Measurements from ENCODE around the gene ADNP.

The ADNP gene

DNA sequence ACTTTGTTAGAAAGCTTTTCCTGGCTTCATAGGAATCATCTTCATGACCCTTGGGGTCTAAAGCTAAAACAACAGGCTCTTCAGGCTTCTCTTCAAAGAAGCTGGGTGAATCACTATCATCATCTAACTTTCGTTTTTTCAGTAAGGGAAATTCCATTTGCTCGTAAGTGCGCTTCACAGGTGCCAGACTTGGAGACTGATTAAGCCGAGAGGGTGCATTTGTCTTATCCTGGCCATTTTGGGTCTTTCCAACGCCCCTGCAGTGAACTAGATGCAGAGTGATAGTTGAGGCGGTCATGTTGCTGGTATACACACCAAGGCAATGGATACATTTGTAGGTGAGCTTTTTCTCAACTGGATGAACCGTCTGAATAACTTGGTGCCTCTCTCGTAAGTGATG is 38.8 kb downstream of the ADNP start:
- no peak overlapping the region for H3K14ac ChIP-seq (ENCODE audit: low read length)
- no peaks in the 10 kb centered on the region for H3K9me3 ChIP-seq (ENCODE audit: insufficient read depth, low read depth, low read length)
- H3K27me3 ChIP-seq (ENCODE audit: insufficient read depth, low read length) = no peaks in the 10 kb centered on the region
- no peak overlapping the region for H3K27ac ChIP-seq (ENCODE audit: low read depth, low read length)
- no peak overlapping the region for H2AK5ac ChIP-seq (ENCODE audit: low read length)
- H3K18ac ChIP-seq (ENCODE audit: low read length) = no peak overlapping the region
- H2BK120ac ChIP-seq (ENCODE audit: insufficient read depth, low read length, poor library complexity) = no peak overlapping the region
- DNase-seq = no peak
- no peak overlapping the region for H2BK12ac ChIP-seq (ENCODE audit: low read length)
- no peak overlapping the region for H3K4me2 ChIP-seq (ENCODE audit: low read length)
- no peak overlapping the region for H4K8ac ChIP-seq (ENCODE audit: low read depth, low read length)
- H3K79me2 ChIP-seq (ENCODE audit: control insufficient read depth, insufficient read depth, low read length, poor library complexity) = no peaks in the 10 kb centered on the region
- H2BK5ac ChIP-seq (ENCODE audit: low read depth, low read length, poor library complexity) = no peak overlapping the region
- H3K79me1 ChIP-seq (ENCODE audit: low read length) = no peaks in the 10 kb centered on the region
- no peak overlapping the region for H3K4me3 ChIP-seq (ENCODE audit: low read depth, low read length)
- no peaks in the 10 kb centered on the region for H3K4me1 ChIP-seq (ENCODE audit: control insufficient read depth in 1 of 2, insufficient read depth in 2 of 2, low read length in 2 of 2)
- H2AFZ ChIP-seq (ENCODE audit: insufficient read depth, low read length, poor library complexity) = no peak overlapping the region
- H4K12ac ChIP-seq (ENCODE audit: low read depth, low read length) = no peak overlapping the region
- H3K36me3 ChIP-seq (ENCODE audit: control insufficient read depth in 1 of 2, insufficient read depth in 2 of 2, low read length in 2 of 2) = peaks cover 31 to 61% of the 10 kb centered on the region in 2 experiments
- no peak overlapping the region for H4K91ac ChIP-seq (ENCODE audit: low read depth, low read length)
- no peak overlapping the region for H3K23ac ChIP-seq (ENCODE audit: low read length)
- WGBS (ENCODE audit: extremely low coverage, insufficient coverage, insufficient read length) = no CpG with 5 or more reads among the region's 8 CpGs
- no peak overlapping the region for H3K4ac ChIP-seq (ENCODE audit: low read depth, low read length)
- H3K9ac ChIP-seq (ENCODE audit: low read length) = no peak overlapping the region

DNA sequence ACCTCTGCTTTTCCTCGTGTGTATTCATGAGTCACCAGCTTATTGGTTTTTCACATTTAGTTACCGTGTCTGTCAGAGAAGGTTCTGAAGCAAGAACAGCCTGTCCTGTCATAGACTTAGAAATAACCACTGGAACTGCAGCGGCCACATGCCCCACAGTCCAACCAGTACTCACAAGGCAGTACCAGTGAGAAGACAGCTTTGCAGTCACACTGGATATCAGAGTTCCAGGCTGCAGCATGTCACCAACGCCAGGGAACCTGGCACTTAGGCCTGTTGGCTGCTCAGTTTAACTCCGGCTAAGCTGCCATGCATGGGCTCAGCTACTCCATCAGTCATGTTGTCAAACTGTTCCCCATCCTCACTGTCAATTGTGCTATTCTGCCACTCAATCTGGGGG is 40.1 kb downstream of the ADNP start:
- Histone ChIP-seq H3K4me3 (ENCODE audit: low read depth, low read length) (no peak overlapping the region), H4K91ac (ENCODE audit: low read depth, low read length) (no peak overlapping the region), H2AK5ac (ENCODE audit: low read length) (no peak overlapping the region), H2BK12ac (ENCODE audit: low read length) (no peak overlapping the region), H3K79me2 (ENCODE audit: control insufficient read depth, insufficient read depth, low read length, poor library complexity) (no peaks in the 10 kb centered on the region), H3K14ac (ENCODE audit: low read length) (no peak overlapping the region), H3K79me1 (ENCODE audit: low read length) (no peaks in the 10 kb centered on the region), H3K4me2 (ENCODE audit: low read length) (no peak overlapping the region), H3K27ac (ENCODE audit: low read depth, low read length) (no peak overlapping the region), H2BK120ac (ENCODE audit: insufficient read depth, low read length, poor library complexity) (no peak overlapping the region), H3K36me3 (ENCODE audit: control insufficient read depth in 1 of 2, insufficient read depth in 2 of 2, low read length in 2 of 2) (peaks cover 27 to 52% of the 10 kb centered on the region in 2 experiments), H2BK5ac (ENCODE audit: low read depth, low read length, poor library complexity) (no peak overlapping the region), H4K12ac (ENCODE audit: low read depth, low read length) (no peak overlapping the region), H3K9me3 (ENCODE audit: insufficient read depth, low read depth, low read length) (no peaks in the 10 kb centered on the region), H3K4me1 (ENCODE audit: control insufficient read depth in 1 of 2, insufficient read depth in 2 of 2, low read length in 2 of 2) (no peaks in the 10 kb centered on the region), H3K9ac (ENCODE audit: low read length) (no peak overlapping the region), H3K18ac (ENCODE audit: low read length) (no peak overlapping the region), H3K27me3 (ENCODE audit: insufficient read depth, low read length) (no peaks in the 10 kb centered on the region), H3K4ac (ENCODE audit: low read depth, low read length) (no peak overlapping the region), H4K8ac (ENCODE audit: low read depth, low read length) (no peak overlapping the region), H2AFZ (ENCODE audit: insufficient read depth, low read length, poor library complexity) (no peak overlapping the region), H3K23ac (ENCODE audit: low read length) (no peak overlapping the region)
- DNase-seq = no peak
- no CpG with 5 or more reads among the region's 5 CpGs for WGBS (ENCODE audit: extremely low coverage, insufficient coverage, insufficient read length)

DNA sequence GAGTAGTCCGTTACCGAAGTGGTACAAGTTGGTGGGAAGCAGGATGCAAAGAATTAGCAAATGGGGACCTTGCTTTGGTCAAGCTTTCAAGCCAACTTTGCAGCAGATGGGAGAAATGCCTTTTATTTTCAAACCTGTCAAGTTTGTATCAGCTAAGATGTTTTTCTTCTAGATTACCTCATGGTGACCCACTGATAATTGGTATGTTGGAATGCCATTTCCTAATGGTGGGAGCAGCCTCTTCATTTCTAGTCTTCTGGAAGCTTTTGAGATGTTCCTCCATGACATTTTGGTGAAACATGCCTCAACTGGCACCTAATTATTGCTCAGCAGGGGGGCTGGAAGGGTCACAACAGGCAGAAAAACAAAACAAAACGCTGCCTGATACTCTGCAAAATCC is 43.7 kb downstream of the ADNP start:
- DNase-seq = no peak
- Histone ChIP-seq H3K9me3 (ENCODE audit: insufficient read depth, low read depth, low read length) (peaks cover 3% of the 10 kb centered on the region), H4K8ac (ENCODE audit: low read depth, low read length) (no peak overlapping the region), H3K14ac (ENCODE audit: low read length) (no peak overlapping the region), H3K27ac (ENCODE audit: low read depth, low read length) (no peak overlapping the region), H3K4me2 (ENCODE audit: low read length) (no peak overlapping the region), H2BK120ac (ENCODE audit: insufficient read depth, low read length, poor library complexity) (no peak overlapping the region), H3K79me2 (ENCODE audit: control insufficient read depth, insufficient read depth, low read length, poor library complexity) (no peaks in the 10 kb centered on the region), H3K18ac (ENCODE audit: low read length) (no peak overlapping the region), H3K27me3 (ENCODE audit: insufficient read depth, low read length) (no peaks in the 10 kb centered on the region), H3K79me1 (ENCODE audit: low read length) (no peaks in the 10 kb centered on the region), H2BK12ac (ENCODE audit: low read length) (no peak overlapping the region), H4K12ac (ENCODE audit: low read depth, low read length) (no peak overlapping the region), H3K36me3 (ENCODE audit: control insufficient read depth in 1 of 2, insufficient read depth in 2 of 2, low read length in 2 of 2) (peaks cover 8 to 32% of the 10 kb centered on the region in 2 experiments), H3K4me3 (ENCODE audit: low read depth, low read length) (no peak overlapping the region), H2AK5ac (ENCODE audit: low read length) (no peak overlapping the region), H2BK5ac (ENCODE audit: low read depth, low read length, poor library complexity) (no peak overlapping the region), H2AFZ (ENCODE audit: insufficient read depth, low read length, poor library complexity) (no peak overlapping the region), H3K9ac (ENCODE audit: low read length) (no peak overlapping the region), H3K4me1 (ENCODE audit: control insufficient read depth in 1 of 2, insufficient read depth in 2 of 2, low read length in 2 of 2) (no peaks in the 10 kb centered on the region), H3K4ac (ENCODE audit: low read depth, low read length) (no peak overlapping the region), H4K91ac (ENCODE audit: low read depth, low read length) (no peak overlapping the region), H3K23ac (ENCODE audit: low read length) (no peak overlapping the region)
- no CpG with 5 or more reads among the region's 3 CpGs for WGBS (ENCODE audit: extremely low coverage, insufficient coverage, insufficient read length)

DNA sequence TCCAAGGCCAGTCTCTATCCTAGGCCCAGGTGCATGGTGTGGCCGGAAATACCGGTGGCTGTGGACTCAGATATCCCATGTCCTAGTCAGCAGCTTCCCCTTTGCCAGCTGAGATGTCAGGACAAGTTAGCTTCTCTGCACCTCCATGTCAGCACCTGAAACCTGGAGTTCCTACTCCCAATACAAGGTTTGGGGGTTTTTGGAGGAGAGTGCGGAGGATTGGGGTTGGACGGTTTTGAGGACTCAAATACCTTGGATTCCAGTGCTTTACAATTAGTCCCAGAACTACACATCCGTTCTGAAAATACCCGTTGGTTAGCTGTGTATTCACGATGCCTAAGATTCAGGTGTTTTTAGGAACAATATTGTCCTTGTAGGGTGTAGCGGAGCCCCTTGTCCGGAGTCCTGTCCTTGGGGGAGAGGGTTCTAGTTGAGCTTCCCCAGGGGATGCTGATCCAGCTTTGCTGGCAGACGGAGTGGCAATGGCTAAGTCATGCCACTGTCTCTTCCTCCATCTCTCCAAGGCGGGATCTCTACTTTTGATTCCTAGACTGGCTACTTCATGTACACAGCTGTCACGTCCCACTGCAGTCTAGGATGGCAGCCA is 45.0 kb downstream of the ADNP start:
- WGBS (ENCODE audit: extremely low coverage, insufficient coverage, insufficient read length) = no CpG with 5 or more reads among the region's 12 CpGs
- Histone ChIP-seq H3K36me3 (ENCODE audit: control insufficient read depth in 1 of 2, insufficient read depth in 2 of 2, low read length in 2 of 2) (peaks cover 3 to 20% of the 10 kb centered on the region in 2 experiments), H3K27me3 (ENCODE audit: insufficient read depth, low read length) (no peaks in the 10 kb centered on the region), H3K18ac (ENCODE audit: low read length) (no peak overlapping the region), H3K4ac (ENCODE audit: low read depth, low read length) (no peak overlapping the region), H4K12ac (ENCODE audit: low read depth, low read length) (no peak overlapping the region), H3K9me3 (ENCODE audit: insufficient read depth, low read depth, low read length) (peaks cover 3% of the 10 kb centered on the region), H2AFZ (ENCODE audit: insufficient read depth, low read length, poor library complexity) (no peak overlapping the region), H3K79me1 (ENCODE audit: low read length) (no peaks in the 10 kb centered on the region), H2BK120ac (ENCODE audit: insufficient read depth, low read length, poor library complexity) (no peak overlapping the region), H2BK12ac (ENCODE audit: low read length) (no peak overlapping the region), H2AK5ac (ENCODE audit: low read length) (no peak overlapping the region), H3K4me3 (ENCODE audit: low read depth, low read length) (no peak overlapping the region), H4K91ac (ENCODE audit: low read depth, low read length) (no peak overlapping the region), H3K23ac (ENCODE audit: low read length) (no peak overlapping the region), H3K4me1 (ENCODE audit: control insufficient read depth in 1 of 2, insufficient read depth in 2 of 2, low read length in 2 of 2) (no peaks in the 10 kb centered on the region), H3K14ac (ENCODE audit: low read length) (no peak overlapping the region), H3K9ac (ENCODE audit: low read length) (no peak overlapping the region), H3K79me2 (ENCODE audit: control insufficient read depth, insufficient read depth, low read length, poor library complexity) (no peaks in the 10 kb centered on the region), H4K8ac (ENCODE audit: low read depth, low read length) (no peak overlapping the region), H2BK5ac (ENCODE audit: low read depth, low read length, poor library complexity) (no peak overlapping the region), H3K4me2 (ENCODE audit: low read length) (no peak overlapping the region), H3K27ac (ENCODE audit: low read depth, low read length) (no peak overlapping the region)
- no peak for DNase-seq

Data from trophoblast cell (in vitro differentiated cells and primary cell).